DOHH2 (cell line): ENCODE results near the gene DAP.

Experiments
- H3F3A ChIP-seq: fragments of 200-600 bp; sonication (generic), shearing (Covaris generic); 2 replicates; pipeline ENCODE4 v1.6.0; 2016; ENCODE audit warnings: antibody characterized with exemption, mild to moderate bottlenecking; ENCODE audit not compliant: control insufficient read depth, insufficient read depth
- H3K27ac ChIP-seq: fragments of 200-600 bp; sonication (generic); 2 replicates; pipeline ENCODE4 v1.5.1; 2014; ENCODE audit warnings: low read depth, mild to moderate bottlenecking, low read length, moderate library complexity
- H3K27me3 ChIP-seq: fragments of 200-600 bp; sonication (generic); 2 replicates; pipeline ENCODE4 v1.6.1; 2014; ENCODE audit warnings: mild to moderate bottlenecking, low read length, mixed read lengths; ENCODE audit not compliant: control insufficient read depth
- H3K36me3 ChIP-seq: fragments of 200-600 bp; sonication (generic); 2 replicates; pipeline ENCODE4 v1.6.1; 2014; ENCODE audit warnings: mild to moderate bottlenecking, low read length, moderate library complexity, mixed read lengths; ENCODE audit not compliant: control insufficient read depth
- H3K4me1 ChIP-seq: fragments of 200-600 bp; sonication (generic); 2 replicates; pipeline ENCODE4 v1.6.1; 2014; ENCODE audit warnings: mild to moderate bottlenecking, low read length, mixed read lengths; ENCODE audit not compliant: control insufficient read depth
- H3K4me2 ChIP-seq: fragments of 200-600 bp; sonication (generic); 2 replicates; pipeline ENCODE4 v1.6.0; 2014; ENCODE audit warnings: mild to moderate bottlenecking, low read length, moderate library complexity
- H3K4me3 ChIP-seq: fragments of 200-600 bp; sonication (generic); 2 replicates; pipeline ENCODE4 v1.5.1; 2014; ENCODE audit warnings: mild to moderate bottlenecking, low read length, mixed read lengths
- H3K79me2 ChIP-seq: fragments of 200-600 bp; sonication (generic); 2 replicates; pipeline ENCODE4 v1.6.1; 2014; ENCODE audit warnings: mild to moderate bottlenecking, low read length, mixed read lengths; ENCODE audit not compliant: control insufficient read depth
- H3K9me2 ChIP-seq: fragments of 200-600 bp; sonication (generic); replicated peaks from 2 replicates; pipeline ENCODE4 v1.6.1; 2014; ENCODE audit warnings: mild to moderate bottlenecking, low read length, mixed read lengths; ENCODE audit not compliant: control insufficient read depth
- H3K9me3 ChIP-seq: fragments of 200-600 bp; sonication (generic); 2 replicates; pipeline ENCODE4 v1.6.1; 2014; ENCODE audit warnings: antibody characterized with exemption, low read length, mixed read lengths; ENCODE audit not compliant: control insufficient read depth, insufficient read depth
- H4K20me1 ChIP-seq: fragments of 200-600 bp; sonication (generic); 2 replicates; pipeline ENCODE4 v1.6.0; 2014; ENCODE audit warnings: low read depth, mild to moderate bottlenecking, antibody characterized with exemption, low read length, moderate library complexity; ENCODE audit not compliant: control insufficient read depth, insufficient read depth
- EZH2phosphoT487 ChIP-seq: fragments of 200-600 bp; sonication (generic); IDR thresholded peaks from 2 replicates; pipeline ENCODE4 v1.6.1; 2017; ENCODE audit warnings: borderline replicate concordance, mild to moderate bottlenecking, antibody characterized with exemption, low read length, moderate library complexity, mixed read lengths
- TF ChIP-seq, protein P1 (sequence below): fragments of 200-600 bp; sonication (generic); IDR thresholded peaks from one replicate; pipeline ENCODE4 v1.5.1; 2014; ENCODE audit warnings: antibody characterized with exemption, mild to moderate bottlenecking, low read depth, low read length; ENCODE audit not compliant: poor library complexity, severe bottlenecking

Gene DAP

GRCh38 chr5:10672146-10673016 is 88.7 kb downstream of the DAP start:
- TF ChIP-seq, protein P1, sequence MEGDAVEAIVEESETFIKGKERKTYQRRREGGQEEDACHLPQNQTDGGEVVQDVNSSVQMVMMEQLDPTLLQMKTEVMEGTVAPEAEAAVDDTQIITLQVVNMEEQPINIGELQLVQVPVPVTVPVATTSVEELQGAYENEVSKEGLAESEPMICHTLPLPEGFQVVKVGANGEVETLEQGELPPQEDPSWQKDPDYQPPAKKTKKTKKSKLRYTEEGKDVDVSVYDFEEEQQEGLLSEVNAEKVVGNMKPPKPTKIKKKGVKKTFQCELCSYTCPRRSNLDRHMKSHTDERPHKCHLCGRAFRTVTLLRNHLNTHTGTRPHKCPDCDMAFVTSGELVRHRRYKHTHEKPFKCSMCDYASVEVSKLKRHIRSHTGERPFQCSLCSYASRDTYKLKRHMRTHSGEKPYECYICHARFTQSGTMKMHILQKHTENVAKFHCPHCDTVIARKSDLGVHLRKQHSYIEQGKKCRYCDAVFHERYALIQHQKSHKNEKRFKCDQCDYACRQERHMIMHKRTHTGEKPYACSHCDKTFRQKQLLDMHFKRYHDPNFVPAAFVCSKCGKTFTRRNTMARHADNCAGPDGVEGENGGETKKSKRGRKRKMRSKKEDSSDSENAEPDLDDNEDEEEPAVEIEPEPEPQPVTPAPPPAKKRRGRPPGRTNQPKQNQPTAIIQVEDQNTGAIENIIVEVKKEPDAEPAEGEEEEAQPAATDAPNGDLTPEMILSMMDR, result no peak
- TF ChIP-seq EZH2phosphoT487, result no peak
- no peak overlapping the region for H3K4me2 ChIP-seq
- peaks cover 10% of the 10 kb centered on the region for H3K27me3 ChIP-seq
- no peaks in the 10 kb centered on the region for H3F3A ChIP-seq
- no peaks in the 10 kb centered on the region for H3K9me3 ChIP-seq
- H3K4me3 ChIP-seq, result no peak overlapping the region
- H3K27ac ChIP-seq, result no peak overlapping the region
- no peaks in the 10 kb centered on the region for H3K4me1 ChIP-seq
- H3K9me2 ChIP-seq, result no peaks in the 10 kb centered on the region
- no peaks in the 10 kb centered on the region for H3K36me3 ChIP-seq
- H4K20me1 ChIP-seq, result no peaks in the 10 kb centered on the region
- no peaks in the 10 kb centered on the region for H3K79me2 ChIP-seq

DNA sequence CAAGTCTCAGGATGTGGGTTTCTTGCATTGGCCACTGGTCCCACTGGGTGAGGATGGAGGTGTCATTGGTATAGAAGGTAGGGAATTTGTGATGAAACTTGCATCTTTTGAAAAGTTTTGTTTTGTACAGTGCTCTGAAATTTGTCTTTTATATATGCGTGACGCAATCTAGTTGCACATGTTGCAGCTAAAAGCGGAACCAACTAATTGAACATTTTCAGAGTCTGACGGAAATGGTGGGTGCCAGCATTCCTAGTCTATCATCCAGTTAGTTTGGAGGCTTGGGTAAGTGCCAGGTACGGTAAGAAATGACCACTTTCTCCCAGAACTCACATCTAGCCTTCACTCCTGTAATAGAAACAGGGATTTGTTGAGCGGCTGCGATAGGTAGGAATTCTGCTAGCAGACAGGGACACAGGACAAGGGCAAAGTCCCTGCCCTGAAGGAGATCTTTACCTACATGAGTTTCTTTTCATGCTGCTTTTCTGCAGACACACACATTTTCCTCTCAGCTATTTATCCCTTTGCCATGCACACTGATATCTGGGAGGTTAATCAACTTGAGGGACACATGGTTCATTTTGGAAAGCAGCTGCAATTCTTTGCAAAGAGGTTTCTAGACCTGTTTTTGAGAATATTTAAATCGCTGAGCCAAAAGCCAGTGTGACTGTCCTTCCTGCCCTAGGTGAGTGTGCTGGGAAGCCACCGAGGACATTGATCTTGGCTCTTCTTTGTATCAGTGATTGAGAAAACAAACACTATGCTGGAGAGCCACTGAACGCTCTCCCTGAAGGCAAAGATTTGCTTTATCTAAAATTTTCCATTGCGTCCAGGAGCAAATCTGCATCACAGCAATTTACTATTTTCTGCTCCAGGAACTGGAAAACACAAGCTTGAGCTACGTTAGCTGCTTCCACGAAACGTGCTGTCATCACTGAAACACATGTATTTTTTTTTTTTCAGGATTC is 89.7 kb downstream of the DAP start:
- no peaks in the 10 kb centered on the region for H3K79me2 ChIP-seq
- H3K9me3 ChIP-seq, result no peaks in the 10 kb centered on the region
- no peaks in the 10 kb centered on the region for H4K20me1 ChIP-seq
- no peaks in the 10 kb centered on the region for H3K4me1 ChIP-seq
- H3K27me3 ChIP-seq, result peaks cover 10% of the 10 kb centered on the region
- H3K9me2 ChIP-seq, result no peaks in the 10 kb centered on the region
- TF ChIP-seq EZH2phosphoT487, result no peak
- TF ChIP-seq, protein P1, result no peak
- no peaks in the 10 kb centered on the region for H3K36me3 ChIP-seq
- no peak overlapping the region for H3K27ac ChIP-seq
- H3K4me3 ChIP-seq, result no peak overlapping the region
- H3K4me2 ChIP-seq, result no peak overlapping the region
- no peaks in the 10 kb centered on the region for H3F3A ChIP-seq

- Histone ChIP-seq H3K36me3 (no peaks in the 10 kb centered on the region), H4K20me1 (no peaks in the 10 kb centered on the region), H3F3A (no peaks in the 10 kb centered on the region), H3K4me1 (no peaks in the 10 kb centered on the region), H3K4me3 (no peak overlapping the region), H3K9me2 (no peaks in the 10 kb centered on the region), H3K4me2 (no peak overlapping the region), H3K27ac (no peak overlapping the region), H3K9me3 (no peaks in the 10 kb centered on the region), H3K27me3 (peaks cover 10% of the 10 kb centered on the region), H3K79me2 (no peaks in the 10 kb centered on the region)
- TF ChIP-seq EZH2phosphoT487, result no peak
- TF ChIP-seq, protein P1, result no peak
Measured at GRCh38 chr5:10669983-10670382, 91.1 kb downstream of the DAP start.
